Neutrophil (primary cell): Measurements from ENCODE around the gene CHST8.

Experiments
- H3K27ac ChIP-seq: fragments of 200-600 bp; sonication (generic); 2 replicates; pipeline ENCODE4 v1.5.1; 2016; ENCODE audit warnings: mild to moderate bottlenecking, moderate library complexity
- H3K27me3 ChIP-seq: fragments of 200-600 bp; sonication (generic); 2 replicates; pipeline ENCODE4 v1.6.0; 2016; ENCODE audit warnings: mild to moderate bottlenecking
- H3K36me3 ChIP-seq: fragments of 200-600 bp; sonication (generic); 2 replicates; pipeline ENCODE4 v1.5.1; 2017
- H3K4me1 ChIP-seq, 2 experiments: fragments of 200-600 bp in 1 of 2; sonication (generic) in 1 of 2; 1 replicate in 1 of 2; 2 replicates in 1 of 2; pipeline versions ENCODE4 v1.5.1 to v1.6.1; 2013 to 2016; ENCODE audit warnings: low read depth in 1 of 2, low read length in 1 of 2, mild to moderate bottlenecking in 1 of 2, moderate library complexity in 1 of 2; ENCODE audit not compliant: control insufficient read depth in 1 of 2, insufficient read depth in 1 of 2
- H3K4me3 ChIP-seq, 2 experiments: fragments of 200-600 bp in 1 of 2; sonication (generic) in 1 of 2; 1 replicate in 1 of 2; 2 replicates in 1 of 2; pipeline ENCODE4 v1.5.1; 2013 to 2016; ENCODE audit warnings: low read depth in 1 of 2, low read length in 1 of 2, mild to moderate bottlenecking in 1 of 2, moderate library complexity in 1 of 2
- H3K9me3 ChIP-seq: fragments of 200-600 bp; sonication (generic); 2 replicates; pipeline ENCODE4 v1.5.1; 2016
- CTCF ChIP-seq: fragments of 200-600 bp; sonication (generic); IDR thresholded peaks from 2 replicates; pipeline ENCODE4 v1.5.1; 2016; ENCODE audit warnings: antibody characterized with exemption

The CHST8 gene

DNA sequence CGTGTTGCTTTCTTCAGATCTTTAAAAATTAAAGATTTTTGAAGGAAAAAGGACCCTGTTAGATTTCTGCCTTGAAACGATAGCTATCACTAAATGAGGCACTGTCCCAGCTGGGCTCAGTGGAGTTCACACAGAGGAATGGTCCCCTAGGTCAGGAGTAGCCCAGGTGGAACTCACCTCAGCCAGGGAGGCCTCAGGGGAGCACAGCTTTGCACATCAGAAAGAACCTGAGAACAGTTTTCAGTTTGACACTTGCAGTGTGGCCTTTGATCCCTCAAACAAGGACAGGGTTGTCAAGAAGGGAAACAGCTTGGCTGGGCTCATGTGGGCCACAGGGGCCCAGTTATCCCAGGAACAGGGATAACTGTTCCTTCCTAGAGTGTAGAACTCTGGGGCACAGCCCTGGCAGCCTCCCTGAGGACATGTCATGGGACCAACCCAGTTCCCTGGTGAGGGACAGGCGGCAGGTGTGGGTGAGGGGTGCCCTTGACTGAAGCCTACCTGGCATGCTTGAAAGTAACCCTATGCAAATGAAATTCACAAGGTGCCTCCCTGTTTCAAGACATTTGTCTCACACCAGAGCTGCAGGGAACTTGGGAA is 59.4 kb downstream of the CHST8 start:
- Histone ChIP-seq H3K4me1 (no peaks in the 10 kb centered on the region), H3K36me3 (no peaks in the 10 kb centered on the region), H3K9me3 (no peaks in the 10 kb centered on the region), H3K4me3 (no peak overlapping the region), H3K27me3 (peaks cover 41% of the 10 kb centered on the region), H3K27ac (no peak overlapping the region)
- TF ChIP-seq CTCF = no peak

- Histone ChIP-seq H3K9me3 (no peaks in the 10 kb centered on the region), H3K27ac (no peak overlapping the region), H3K4me1 (no peaks in the 10 kb centered on the region), H3K27me3 (peaks cover 41% of the 10 kb centered on the region), H3K4me3 (no peak overlapping the region), H3K36me3 (no peaks in the 10 kb centered on the region)
- TF ChIP-seq CTCF = no peak
Observed at GRCh38 chr19:33683881-33684537, 62.3 kb downstream of the CHST8 start.

DNA sequence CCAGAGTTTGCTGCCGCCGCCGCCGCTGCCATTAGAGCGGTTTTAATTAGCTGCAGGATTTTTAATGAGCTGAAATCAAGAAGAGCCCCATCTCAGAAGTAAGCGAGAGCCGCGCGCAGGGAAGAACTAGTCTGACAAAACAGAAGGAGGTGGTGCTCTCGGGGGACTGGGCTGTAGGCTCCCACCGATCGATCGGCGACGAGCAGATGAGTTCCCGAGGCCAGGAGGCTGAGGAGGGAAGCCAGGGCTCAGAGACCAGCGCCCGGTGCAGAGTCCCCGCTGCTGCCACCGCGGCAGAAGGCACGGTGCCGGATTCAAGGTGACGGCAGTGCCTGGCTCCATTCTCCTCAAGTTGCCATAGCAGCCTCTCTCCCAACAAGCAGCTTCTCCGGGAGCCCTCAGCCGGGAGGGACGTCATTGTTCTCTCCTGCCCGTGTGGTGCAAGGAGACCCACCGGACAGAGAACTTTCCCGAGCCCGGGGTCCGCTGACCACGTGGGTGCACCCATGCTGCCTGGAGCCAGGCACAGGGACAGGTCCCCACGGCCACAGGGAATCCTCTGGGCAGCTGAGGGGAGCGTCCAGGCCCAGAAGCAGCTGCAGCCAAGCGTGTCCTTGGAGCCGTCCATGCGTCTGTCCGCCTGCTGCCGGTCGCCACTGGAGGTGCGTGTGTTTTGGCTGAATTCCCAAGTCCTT is 62.9 kb downstream of the CHST8 start:
- Histone ChIP-seq H3K27ac (no peak overlapping the region), H3K4me1 (no peaks in the 10 kb centered on the region), H3K4me3 (no peak overlapping the region), H3K36me3 (no peaks in the 10 kb centered on the region), H3K27me3 (peaks cover 41% of the 10 kb centered on the region), H3K9me3 (no peaks in the 10 kb centered on the region)
- no peak for TF ChIP-seq CTCF

DNA sequence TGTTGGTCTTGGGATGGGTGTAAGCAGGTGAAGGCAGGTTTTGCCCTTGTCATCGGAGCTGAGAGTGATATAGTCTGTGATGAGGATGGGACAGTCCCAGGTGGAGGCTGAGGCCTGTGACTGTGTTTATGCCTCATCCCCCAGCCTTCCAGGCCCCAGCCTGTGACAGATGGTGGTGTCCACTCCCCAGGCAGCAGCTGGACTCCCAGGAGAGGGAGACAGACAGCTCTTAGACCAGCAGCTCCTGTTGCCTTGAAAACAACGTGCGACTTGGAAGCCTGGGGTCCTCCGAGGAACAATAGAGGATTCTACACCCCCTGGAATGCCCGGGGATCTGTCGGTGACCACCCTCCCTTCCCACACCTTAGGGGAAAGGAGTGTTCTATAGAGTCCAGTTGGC is 63.8 kb downstream of the CHST8 start:
- no peak for TF ChIP-seq CTCF
- no peak overlapping the region for H3K27ac ChIP-seq
- H3K4me1 ChIP-seq = no peaks in the 10 kb centered on the region
- H3K36me3 ChIP-seq = no peaks in the 10 kb centered on the region
- H3K9me3 ChIP-seq = no peaks in the 10 kb centered on the region
- H3K27me3 ChIP-seq = peaks cover 41% of the 10 kb centered on the region
- no peak overlapping the region for H3K4me3 ChIP-seq

DNA sequence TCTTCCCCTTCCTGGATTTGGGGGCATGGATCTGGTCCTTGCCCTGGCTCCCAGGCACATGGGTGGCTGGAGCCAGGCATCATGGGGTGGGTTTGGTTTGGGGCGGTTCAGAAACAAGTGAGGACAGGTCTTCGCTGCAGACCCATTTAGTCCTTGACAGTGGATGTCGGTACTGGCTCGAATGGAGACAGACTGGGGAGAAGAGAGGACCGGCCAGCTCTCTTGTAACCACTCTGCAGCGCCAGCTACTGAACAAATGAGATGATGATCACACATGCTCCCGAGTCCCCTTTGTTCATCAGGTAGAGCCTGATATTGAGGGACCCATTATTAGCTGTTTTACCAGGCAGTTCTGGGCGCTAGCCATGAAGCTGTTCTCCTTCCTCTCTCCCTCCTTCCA is 64.5 kb downstream of the CHST8 start:
- peaks cover 41% of the 10 kb centered on the region for H3K27me3 ChIP-seq
- no peaks in the 10 kb centered on the region for H3K36me3 ChIP-seq
- no peaks in the 10 kb centered on the region for H3K9me3 ChIP-seq
- H3K4me1 ChIP-seq = no peaks in the 10 kb centered on the region
- no peak for TF ChIP-seq CTCF
- no peak overlapping the region for H3K4me3 ChIP-seq
- no peak overlapping the region for H3K27ac ChIP-seq
